HG02623 (cell line): ENCODE data around the gene ADGRB2.
"Not testable (repeated sequence)": the region's sequence is repeated elsewhere in the genome, so short reads cannot be mapped to it uniquely, and the experiment has no call there.

Experiments used
- ATAC-seq: cut with Tn5 transposase; IDR thresholded peaks from one replicate; pipeline ENCODE4 v1.9.1; 2021; ENCODE audit warnings: moderate library complexity; ENCODE audit not compliant: unreplicated experiment

The ADGRB2 gene

GRCh38 chr1:31730336-31731048 lies 33.6 kb downstream of the ADGRB2 start:
- ATAC-seq: no peak

GRCh38 chr1:31727849-31728248 lies 36.3 kb downstream of the ADGRB2 start:
- ATAC-seq: no peak

- no peak for ATAC-seq
These were observed 36.9 kb downstream of the ADGRB2 start for GRCh38 chr1:31727195-31727594.

- ATAC-seq: no peak
These were observed 37.4 kb downstream of the ADGRB2 start for GRCh38 chr1:31726715-31727114.

- ATAC-seq: no peak
These were observed 38.2 kb downstream of the ADGRB2 start for GRCh38 chr1:31725777-31726535.

GRCh38 chr1:31725134-31725533 lies 39.0 kb downstream of the ADGRB2 start:
- no peak for ATAC-seq

GRCh38 chr1:31723828-31724359 lies 40.2 kb downstream of the ADGRB2 start:
- no peak for ATAC-seq

- no peak for ATAC-seq
These were observed 45.7 kb downstream of the ADGRB2 start for GRCh38 chr1:31718327-31718897.

- no peak for ATAC-seq
These were observed 46.8 kb downstream of the ADGRB2 start for GRCh38 chr1:31717341-31717740.

- ATAC-seq: no peak
These were observed 48.3 kb downstream of the ADGRB2 start for GRCh38 chr1:31715873-31716220.

GRCh38 chr1:31715087-31715872 lies 48.9 kb downstream of the ADGRB2 start:
- ATAC-seq: no peak

GRCh38 chr1:31714442-31715086 lies 49.6 kb downstream of the ADGRB2 start:
- ATAC-seq: no peak

GRCh38 chr1:31712630-31713029 lies 51.5 kb downstream of the ADGRB2 start:
- ATAC-seq: no peak

- ATAC-seq: no peak
These were observed 52.1 kb downstream of the ADGRB2 start for GRCh38 chr1:31712068-31712467.

GRCh38 chr1:31708324-31708723 lies 55.8 kb downstream of the ADGRB2 start:
- ATAC-seq: no peak

- ATAC-seq: no peak
These were observed 56.4 kb downstream of the ADGRB2 start for GRCh38 chr1:31707711-31708110.

GRCh38 chr1:31707059-31707600 lies 57.0 kb downstream of the ADGRB2 start:
- not testable (repeated sequence) for ATAC-seq

- ATAC-seq: no peak
These were observed 57.6 kb downstream of the ADGRB2 start for GRCh38 chr1:31706384-31707058.

- ATAC-seq: no peak
These were observed 58.9 kb downstream of the ADGRB2 start for GRCh38 chr1:31705080-31705866.
